Body of pancreas (tissue), 4 donors: ENCODE results near the gene CTNNB1.

Source experiments
- CTCF ChIP-seq, 7 experiments: fragments of 450-650 bp in 4 of 7; fragments of 200-600 bp in 3 of 7; sonication (generic) in 3 of 7; IDR thresholded peaks; one replicate each; pipeline ENCODE4 v1.5.1; 2016 to 2019; ENCODE audit warnings: antibody characterized with exemption in 7 of 7
- POLR2A ChIP-seq, 3 donors: fragments of 450-650 bp; IDR thresholded peaks; one replicate each; pipeline ENCODE4 v1.6.1; 2016; ENCODE audit warnings: antibody characterized with exemption in 3 of 3, mild to moderate bottlenecking in 2 of 3

- TF ChIP-seq CTCF (IDR thresholded peaks at IDR 0.05) (no peak), POLR2A (IDR thresholded peaks at IDR 0.05) (no peak)
Measured at GRCh38 chr3:41237907-41238306, 38.6 kb downstream of the CTNNB1 start.
